ENCODE results near the gene WASF2.

GRCh38 chr1:27372022-27372807, 117.8 kb downstream of the WASF2 start:
- TF ChIP-seq CTCF (IDR thresholded peaks at IDR 0.05) (no peak), POLR2AphosphoS5 (IDR thresholded peaks at IDR 0.05) (no peak), POLR2A (IDR thresholded peaks at IDR 0.05) (no peak)
